GM19452 (cell line): ENCODE measurements around the gene B3GNT8.
"Not testable (repeated sequence)": the region's sequence is repeated elsewhere in the genome, so short reads cannot be mapped to it uniquely, and the experiment has no call there.

Source experiments
- ATAC-seq: cut with Tn5 transposase; IDR thresholded peaks from one replicate; pipeline ENCODE4 v1.9.1; 2021; ENCODE audit not compliant: unreplicated experiment

Gene B3GNT8

GRCh38 chr19:41397086-41398049 lies 29.8 kb downstream of the B3GNT8 start, which contains the start of the genes BCKDHA and EXOSC5:
Gene BCKDHA (plus strand): TSS chr19:41397818. CDS start chr19:41397828, 10 bp downstream.
Gene EXOSC5 (minus strand): TSS chr19:41397359. CDS start chr19:41397328, 31 bp downstream.
- peak; percentile 91 for ATAC-seq

- ATAC-seq = no peak
These were observed 31.8 kb downstream of the B3GNT8 start for GRCh38 chr19:41395355-41395754.

GRCh38 chr19:41392775-41393174 lies 34.4 kb downstream of the B3GNT8 start:
- ATAC-seq = no peak

- no peak for ATAC-seq
These were observed 35.6 kb downstream of the B3GNT8 start for GRCh38 chr19:41391618-41392017.

GRCh38 chr19:41386442-41386841 lies 40.7 kb downstream of the B3GNT8 start:
- no peak for ATAC-seq

- no peak for ATAC-seq
These were observed 42.8 kb downstream of the B3GNT8 start for GRCh38 chr19:41384351-41384750.

GRCh38 chr19:41381536-41381935 lies 45.6 kb downstream of the B3GNT8 start:
- ATAC-seq = not testable (repeated sequence)

- peak; percentile 57 for ATAC-seq
These were observed 49.0 kb downstream of the B3GNT8 start for GRCh38 chr19:41377977-41378709.

GRCh38 chr19:41376998-41377365 lies 50.2 kb downstream of the B3GNT8 start:
- no peak for ATAC-seq

GRCh38 chr19:41376241-41376997 lies 50.8 kb downstream of the B3GNT8 start, which contains the start of gene TMEM91:
Gene TMEM91 (plus strand): TSS chr19:41376533. CDS start chr19:41378310, 1,777 bp downstream.
- no peak for ATAC-seq
